Astrocyte (in vitro differentiated cells and primary cell): ENCODE results near the gene ZMPSTE24. TPM values are rescaled to one million over a fixed set of nuclear protein-coding genes. Genes with fewer than 3 reads are reported as not detected.
A peak's percentile ranks its signal among the peaks of the same experiment; 100 is the strongest.

Experiments used
- DNase-seq: peaks from one replicate; pipeline ENCODE4 v3.0.0-alpha.2; 2010; ENCODE audit warnings: low read depth
- FAIRE-seq: peaks from 2 replicates; lab custom pipeline; 2011; peaks lifted over from hg19 to GRCh38; lab: Jason Lieb, UNC
- H2AFZ ChIP-seq: 2 replicates; pipeline ENCODE4 v1.6.0; 2012; ENCODE audit warnings: low read depth, low read length, inconsistent platforms
- H3K27ac ChIP-seq: 2 replicates; pipeline ENCODE4 v1.5.1; 2011; ENCODE audit warnings: low read depth, low read length, inconsistent platforms
- H3K27me3 ChIP-seq: 2 replicates; pipeline ENCODE4 v1.6.0; 2011; ENCODE audit warnings: low read length, inconsistent platforms; ENCODE audit not compliant: insufficient read depth
- H3K36me3 ChIP-seq: 2 replicates; pipeline ENCODE4 v1.5.1; 2011; ENCODE audit warnings: low read length, inconsistent platforms; ENCODE audit not compliant: insufficient read depth
- H3K4me1 ChIP-seq: 2 replicates; pipeline ENCODE4 v1.5.1; 2011; ENCODE audit warnings: low read length, inconsistent platforms; ENCODE audit not compliant: insufficient read depth
- H3K4me2 ChIP-seq: 2 replicates; pipeline ENCODE4 v1.6.0; 2012; ENCODE audit warnings: low read length, inconsistent platforms
- H3K4me3 ChIP-seq: 2 replicates; pipeline ENCODE4 v1.5.1; 2011; ENCODE audit warnings: low read depth, mild to moderate bottlenecking, low read length, inconsistent platforms; ENCODE audit not compliant: insufficient read depth
- H3K79me2 ChIP-seq: 2 replicates; pipeline ENCODE4 v1.6.0; 2012; ENCODE audit warnings: mild to moderate bottlenecking, low read length, inconsistent platforms; ENCODE audit not compliant: insufficient read depth
- H3K9ac ChIP-seq: 2 replicates; pipeline ENCODE4 v1.6.0; 2012; ENCODE audit warnings: mild to moderate bottlenecking, low read length, inconsistent platforms
- H3K9me3 ChIP-seq: 2 replicates; pipeline ENCODE4 v1.5.1; 2012; ENCODE audit warnings: low read depth, mild to moderate bottlenecking, low read length, inconsistent platforms; ENCODE audit not compliant: insufficient read depth
- H4K20me1 ChIP-seq: 2 replicates; pipeline ENCODE4 v1.6.0; 2012; ENCODE audit warnings: low read length, inconsistent platforms; ENCODE audit not compliant: insufficient read depth
- H3K27ac Mint-ChIP-seq: one replicate; pipeline ENCODE4 v1.8.0; 2021; ENCODE audit warnings: mild to moderate bottlenecking, mixed read lengths; ENCODE audit not compliant: unreplicated experiment
- H3K27me3 Mint-ChIP-seq: one replicate; pipeline ENCODE4 v1.8.0; 2021; ENCODE audit warnings: low read depth, mixed read lengths; ENCODE audit not compliant: unreplicated experiment
- H3K36me3 Mint-ChIP-seq: one replicate; pipeline ENCODE4 v1.8.0; 2021; ENCODE audit warnings: low read depth, mixed read lengths; ENCODE audit not compliant: unreplicated experiment
- H3K4me1 Mint-ChIP-seq: one replicate; pipeline ENCODE4 v1.8.0; 2021; ENCODE audit warnings: low read depth, mixed read lengths; ENCODE audit not compliant: unreplicated experiment
- H3K4me3 Mint-ChIP-seq: one replicate; pipeline ENCODE4 v1.8.0; 2021; ENCODE audit warnings: mild to moderate bottlenecking, moderate library complexity, mixed read lengths; ENCODE audit not compliant: unreplicated experiment
- H3K9me3 Mint-ChIP-seq: one replicate; pipeline ENCODE4 v1.8.0; 2021; ENCODE audit warnings: mild to moderate bottlenecking, mixed read lengths; ENCODE audit not compliant: unreplicated experiment
- CTCF ChIP-seq: IDR thresholded peaks from 2 replicates; pipeline ENCODE4 v1.5.1; 2011; ENCODE audit warnings: low read depth, mild to moderate bottlenecking, inconsistent platforms, low read length, moderate library complexity; ENCODE audit not compliant: insufficient read depth
- EZH2 ChIP-seq: IDR thresholded peaks from 2 replicates; pipeline ENCODE4 v1.6.1; 2012; ENCODE audit warnings: mild to moderate bottlenecking, low read length, inconsistent platforms; ENCODE audit not compliant: insufficient read depth
- total RNA-seq: library from RNA; stranded (reverse); gene quantifications from 2 replicates; pipeline ENCODE4 v1.2.1, GENCODE V29; 2021

The ZMPSTE24 gene
- total RNA-seq, 1 donor from 2014 or later: 62.4 TPM

DNA sequence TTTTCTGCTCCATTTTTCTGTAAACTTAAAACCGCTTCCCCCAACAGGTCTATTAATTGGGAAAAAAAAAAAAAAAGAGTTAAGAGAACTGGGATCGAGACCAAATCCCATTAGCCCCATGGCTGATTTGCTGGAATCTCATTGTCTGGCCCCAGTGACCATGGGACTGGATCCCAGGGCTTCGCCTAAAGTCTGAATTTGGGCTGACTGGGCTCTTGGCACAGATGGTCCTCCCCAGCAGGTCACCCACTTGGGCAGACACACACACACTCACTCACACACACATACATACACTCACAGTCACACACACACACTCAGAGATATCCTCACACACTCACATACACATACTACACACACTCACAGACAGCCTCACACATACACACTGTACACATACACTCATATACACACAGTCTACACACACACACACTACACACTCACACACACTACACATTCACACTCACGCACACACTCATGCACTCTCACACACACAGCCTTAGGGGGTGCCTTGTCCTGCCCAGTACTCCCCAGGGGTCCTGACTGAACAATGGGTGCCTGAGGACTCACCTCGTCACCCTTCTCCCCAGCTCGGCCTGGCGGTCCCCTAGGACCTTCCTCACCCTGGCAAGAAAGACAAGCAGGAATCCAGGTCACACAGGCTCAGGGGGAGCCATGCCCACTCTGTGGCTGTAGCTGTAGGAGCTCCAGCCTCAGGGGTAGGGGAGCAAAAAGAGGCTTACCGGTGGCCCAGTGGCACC lies 51.5 kb downstream of the ZMPSTE24 start:
- H3K4me1 Mint-ChIP-seq: peaks cover 13% of the 10 kb centered on the region
- Histone ChIP-seq H3K4me3 (no peak overlapping the region), H3K36me3 (no peaks in the 10 kb centered on the region), H4K20me1 (no peaks in the 10 kb centered on the region), H3K79me2 (no peaks in the 10 kb centered on the region), H3K27ac (no peak overlapping the region), H2AFZ (peak overlapping the region; percentile 37), H3K4me2 (no peak overlapping the region), H3K4me1 (peaks cover 2% of the 10 kb centered on the region), H3K27me3 (no peaks in the 10 kb centered on the region), H3K9ac (no peak overlapping the region), H3K9me3 (no peaks in the 10 kb centered on the region)
- H3K36me3 Mint-ChIP-seq: peaks cover 3% of the 10 kb centered on the region
- H3K27ac Mint-ChIP-seq: no peak overlapping the region
- DNase-seq (peak; percentile 76), FAIRE-seq (no peak)
- peaks cover 8% of the 10 kb centered on the region for H3K27me3 Mint-ChIP-seq
- TF ChIP-seq CTCF: no peak
- TF ChIP-seq EZH2: no peak
- no peaks in the 10 kb centered on the region for H3K9me3 Mint-ChIP-seq
- no peak overlapping the region for H3K4me3 Mint-ChIP-seq

GRCh38 chr1:40310129-40310461 lies 52.1 kb downstream of the ZMPSTE24 start:
- H2AFZ ChIP-seq: no peak overlapping the region
- H3K27me3 Mint-ChIP-seq: peaks cover 8% of the 10 kb centered on the region
- H3K4me2 ChIP-seq: no peak overlapping the region
- DNase-seq (no peak), FAIRE-seq (no peak)
- no peaks in the 10 kb centered on the region for H3K27me3 ChIP-seq
- H3K9me3 Mint-ChIP-seq: no peaks in the 10 kb centered on the region
- no peak overlapping the region for H3K9ac ChIP-seq
- TF ChIP-seq EZH2 (no peak), CTCF (no peak)
- H3K36me3 ChIP-seq: no peaks in the 10 kb centered on the region
- H3K4me1 ChIP-seq: peaks cover 8% of the 10 kb centered on the region
- no peak overlapping the region for H3K27ac ChIP-seq
- H3K9me3 ChIP-seq: no peaks in the 10 kb centered on the region
- H3K27ac Mint-ChIP-seq: no peak overlapping the region
- no peaks in the 10 kb centered on the region for H3K79me2 ChIP-seq
- H3K4me1 Mint-ChIP-seq: peaks cover 15% of the 10 kb centered on the region
- H3K4me3 ChIP-seq: no peak overlapping the region
- no peaks in the 10 kb centered on the region for H4K20me1 ChIP-seq
- peaks cover 3% of the 10 kb centered on the region for H3K36me3 Mint-ChIP-seq
- no peak overlapping the region for H3K4me3 Mint-ChIP-seq

- peaks cover 15% of the 10 kb centered on the region for H3K4me1 ChIP-seq
- H3K4me3 ChIP-seq: no peak overlapping the region
- no peak overlapping the region for H3K4me2 ChIP-seq
- no peaks in the 10 kb centered on the region for H3K79me2 ChIP-seq
- no peak for FAIRE-seq
- no peaks in the 10 kb centered on the region for H3K36me3 ChIP-seq
- Mint-ChIP-seq H3K9me3 (no peaks in the 10 kb centered on the region), H3K4me3 (no peak overlapping the region), H3K36me3 (peaks cover 3% of the 10 kb centered on the region), H3K27ac (peak overlapping the region; percentile 62), H3K4me1 (peaks cover 15% of the 10 kb centered on the region), H3K27me3 (peaks cover 13% of the 10 kb centered on the region)
- no peak overlapping the region for H3K9ac ChIP-seq
- no peak overlapping the region for H2AFZ ChIP-seq
- no peak for TF ChIP-seq CTCF
- no peak for TF ChIP-seq EZH2
- DNase-seq: no peak
- H4K20me1 ChIP-seq: no peaks in the 10 kb centered on the region
- H3K27ac ChIP-seq: no peak overlapping the region
- no peaks in the 10 kb centered on the region for H3K9me3 ChIP-seq
- peaks cover 5% of the 10 kb centered on the region for H3K27me3 ChIP-seq
Observed at GRCh38 chr1:40310983-40311642, 53.1 kb downstream of the ZMPSTE24 start.
